GM12801 (cell line): ENCODE results near the gene COMMD10.

Experiments used
- TF ChIP-seq, protein P1 (sequence below): IDR thresholded peaks from one replicate; pipeline ENCODE4 v1.5.1; 2011; ENCODE audit warnings: control low read depth; ENCODE audit not compliant: insufficient read length; ENCODE audit errors: extremely low read depth

Gene COMMD10

DNA sequence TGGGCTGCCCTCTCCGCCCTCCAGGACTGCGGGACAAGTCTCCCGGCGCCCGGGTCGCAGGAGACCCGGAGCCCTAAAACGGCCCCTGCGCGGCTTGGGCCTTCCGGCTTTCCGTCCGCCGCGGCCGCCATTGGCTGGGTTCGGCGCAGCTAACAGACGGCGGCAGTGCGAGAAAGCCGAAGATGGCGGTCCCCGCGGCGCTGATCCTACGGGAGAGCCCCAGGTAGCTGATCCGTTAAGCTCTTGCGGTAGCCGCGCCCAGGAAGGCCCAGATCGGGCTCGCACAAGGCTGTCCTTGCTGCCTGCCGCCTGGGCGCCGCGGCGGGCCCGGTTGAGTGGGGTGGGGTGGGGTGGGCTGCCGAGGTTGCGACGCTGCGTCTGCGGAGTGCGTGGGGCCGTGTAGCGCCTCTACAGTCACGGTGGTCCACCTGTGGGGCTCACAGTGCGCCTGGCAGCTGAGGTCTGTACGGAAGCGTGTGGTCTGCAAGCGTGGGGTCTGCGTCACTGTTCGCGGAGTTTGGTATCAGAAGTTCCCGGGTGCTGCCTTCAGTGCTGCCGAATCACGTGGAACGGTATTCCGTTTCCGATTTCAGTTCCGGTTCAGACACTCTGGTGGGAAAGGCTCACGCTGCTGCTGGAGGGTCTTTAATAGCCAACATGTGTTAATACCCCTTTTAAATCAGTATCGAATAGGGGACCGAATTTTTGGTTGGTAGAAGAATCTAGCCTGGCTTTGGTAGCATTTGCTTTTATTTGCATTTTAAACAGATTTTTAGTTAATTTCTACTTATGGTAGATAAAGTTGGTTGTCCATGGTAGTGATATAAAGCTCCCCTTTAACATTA, at the start of gene COMMD10:
Gene COMMD10, plus strand, starts transcription at position 155 of the 845 bp plus-strand sequence.
- TF ChIP-seq, protein P1, sequence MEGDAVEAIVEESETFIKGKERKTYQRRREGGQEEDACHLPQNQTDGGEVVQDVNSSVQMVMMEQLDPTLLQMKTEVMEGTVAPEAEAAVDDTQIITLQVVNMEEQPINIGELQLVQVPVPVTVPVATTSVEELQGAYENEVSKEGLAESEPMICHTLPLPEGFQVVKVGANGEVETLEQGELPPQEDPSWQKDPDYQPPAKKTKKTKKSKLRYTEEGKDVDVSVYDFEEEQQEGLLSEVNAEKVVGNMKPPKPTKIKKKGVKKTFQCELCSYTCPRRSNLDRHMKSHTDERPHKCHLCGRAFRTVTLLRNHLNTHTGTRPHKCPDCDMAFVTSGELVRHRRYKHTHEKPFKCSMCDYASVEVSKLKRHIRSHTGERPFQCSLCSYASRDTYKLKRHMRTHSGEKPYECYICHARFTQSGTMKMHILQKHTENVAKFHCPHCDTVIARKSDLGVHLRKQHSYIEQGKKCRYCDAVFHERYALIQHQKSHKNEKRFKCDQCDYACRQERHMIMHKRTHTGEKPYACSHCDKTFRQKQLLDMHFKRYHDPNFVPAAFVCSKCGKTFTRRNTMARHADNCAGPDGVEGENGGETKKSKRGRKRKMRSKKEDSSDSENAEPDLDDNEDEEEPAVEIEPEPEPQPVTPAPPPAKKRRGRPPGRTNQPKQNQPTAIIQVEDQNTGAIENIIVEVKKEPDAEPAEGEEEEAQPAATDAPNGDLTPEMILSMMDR, result no peak

GRCh38 chr5:116035123-116035522, 49.7 kb upstream of the COMMD10 start:
- TF ChIP-seq, protein P1, result no peak

DNA sequence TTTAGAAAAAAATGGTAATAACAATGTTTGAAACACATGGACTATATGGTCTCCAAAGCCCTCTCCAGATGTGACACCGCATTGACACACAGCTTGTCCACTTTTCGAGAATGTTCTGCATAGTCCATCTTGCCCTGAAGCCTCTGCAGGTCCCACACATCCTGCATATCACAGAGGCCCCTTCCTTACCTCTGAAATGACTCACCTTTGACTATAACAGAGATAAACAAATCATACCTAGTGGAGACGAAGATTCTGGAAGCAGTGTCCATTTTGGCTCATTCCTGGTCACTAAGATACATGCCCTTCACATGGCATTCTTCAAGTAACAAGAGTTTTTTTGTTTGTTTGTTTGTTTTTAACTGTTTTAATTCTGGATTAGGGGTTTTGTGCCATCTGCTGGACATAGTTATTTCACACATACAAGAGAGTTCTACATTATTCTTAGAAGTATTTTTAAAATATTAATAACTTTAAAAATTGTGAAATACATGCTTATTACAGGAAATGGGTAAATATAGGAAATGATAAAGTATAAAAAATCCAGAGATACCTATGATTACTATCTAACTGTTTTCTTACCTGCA, 47.5 kb upstream of the COMMD10 start:
- TF ChIP-seq, protein P1, result no peak

DNA sequence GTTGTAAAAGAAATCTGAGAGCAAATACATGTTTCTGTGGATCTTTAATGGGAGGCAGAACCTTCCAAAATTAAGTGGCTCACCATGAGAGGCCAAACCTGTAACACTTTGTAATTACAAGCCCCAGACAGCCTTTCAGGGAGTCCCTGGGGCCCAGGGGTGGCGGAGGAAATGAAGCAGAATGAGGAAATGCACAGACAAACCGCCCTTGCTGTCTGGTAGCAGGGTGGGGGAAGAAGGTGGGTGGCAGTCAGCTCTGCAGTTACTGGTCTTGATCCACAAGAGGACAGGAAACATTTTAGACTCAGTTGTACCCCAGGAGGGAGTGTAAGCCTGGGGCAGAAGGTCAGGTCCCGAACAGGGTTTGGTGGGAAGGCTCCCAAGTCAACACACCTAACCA, 46.0 kb upstream of the COMMD10 start:
- TF ChIP-seq, protein P1, result no peak

DNA sequence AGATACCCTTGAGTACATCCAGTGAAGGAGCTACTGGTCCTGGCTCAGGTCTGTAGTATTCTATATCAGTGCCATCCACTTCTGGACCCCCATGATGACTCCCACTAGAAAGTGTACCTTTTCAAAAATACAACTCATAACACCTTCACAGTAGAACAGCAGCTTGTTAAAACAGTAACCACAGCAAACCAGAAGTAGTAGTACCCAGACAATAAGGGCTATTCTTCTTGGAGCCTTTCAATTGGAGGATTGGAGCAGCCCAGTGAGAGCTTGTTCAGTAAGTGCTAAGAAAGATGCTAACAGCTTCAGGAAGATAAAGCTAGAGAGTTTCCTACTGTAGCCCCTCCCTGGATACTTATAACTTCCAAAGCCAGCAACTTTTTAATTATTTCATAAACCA, 42.5 kb upstream of the COMMD10 start:
- TF ChIP-seq, protein P1, result no peak

DNA sequence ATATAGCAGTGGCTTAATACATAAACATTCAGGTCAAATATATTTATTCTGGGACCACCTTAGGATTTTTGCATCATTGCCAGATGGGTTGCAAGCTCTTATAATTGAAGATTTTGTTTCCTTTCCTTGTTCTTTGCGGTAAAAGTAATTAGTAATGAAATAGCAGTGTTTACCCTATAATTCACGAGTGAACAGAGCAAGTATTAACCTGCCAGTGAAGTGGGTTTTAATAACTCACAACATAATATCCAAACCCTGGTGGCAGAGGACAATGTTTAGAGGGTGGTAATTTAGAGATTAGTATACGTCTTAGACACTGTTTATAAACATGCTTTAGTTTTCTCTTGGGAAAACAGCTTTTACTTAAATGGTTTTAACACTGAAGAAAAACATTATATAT, 40.8 kb upstream of the COMMD10 start:
- TF ChIP-seq, protein P1, result no peak

DNA sequence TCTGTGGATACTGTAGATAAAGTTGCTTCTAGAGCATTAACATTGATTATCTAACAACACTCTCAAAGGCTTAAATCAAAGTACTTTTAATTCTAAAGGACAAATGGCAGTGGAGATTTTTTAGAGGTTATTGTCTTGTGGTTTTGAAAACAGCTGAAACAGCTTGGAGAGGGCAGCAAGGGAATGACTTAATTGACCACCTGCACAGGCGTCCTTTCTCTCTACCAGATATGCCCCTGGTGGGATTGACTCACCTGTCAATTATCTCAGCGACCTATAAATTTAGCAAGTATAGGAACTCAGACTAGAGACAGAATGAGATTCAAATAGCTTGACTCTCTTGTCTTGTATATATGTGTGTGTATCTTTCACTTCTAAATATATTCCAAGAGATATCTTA, 39.0 kb upstream of the COMMD10 start:
- TF ChIP-seq, protein P1, result no peak
